Measurements from ENCODE around the gene RAB17. TPM values are rescaled to one million over a fixed set of nuclear protein-coding genes. Genes with fewer than 3 reads are reported as not detected.

Gene RAB17
- total RNA-seq, 1 experiment from 2014 or later: not detected

DNA sequence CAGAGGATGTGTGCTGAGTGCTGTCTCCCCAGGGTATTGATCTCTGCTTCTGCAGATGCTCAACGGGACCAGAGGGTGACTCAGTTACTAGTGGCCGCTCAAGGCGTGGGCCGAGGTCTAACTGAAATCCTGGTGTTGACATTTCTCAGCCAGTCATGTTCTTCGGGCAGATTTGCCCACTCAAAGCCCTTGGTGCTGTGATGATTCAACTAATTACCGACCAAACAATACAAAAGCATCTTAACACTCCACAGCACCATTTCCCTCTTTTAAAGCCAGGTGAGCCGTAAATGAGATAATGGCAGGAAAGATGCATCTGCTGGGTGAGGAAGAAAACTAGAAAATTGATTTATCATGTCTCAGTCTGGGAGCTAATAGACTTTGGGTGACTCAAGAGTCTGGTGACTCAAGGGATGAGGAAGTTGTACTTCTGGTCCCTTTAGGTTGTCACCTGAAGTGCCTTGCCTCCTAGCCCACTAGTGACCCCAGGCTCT is 56.8 kb downstream of the RAB17 start:
- in situ Hi-C loops (cut with HindIII; ENCODE audit: low pct_unique_long_range_greater_than_20kb, low sequenced_read_pairs): no loop called here
- DNase-seq (ENCODE audit: low read depth): no peak

DNA sequence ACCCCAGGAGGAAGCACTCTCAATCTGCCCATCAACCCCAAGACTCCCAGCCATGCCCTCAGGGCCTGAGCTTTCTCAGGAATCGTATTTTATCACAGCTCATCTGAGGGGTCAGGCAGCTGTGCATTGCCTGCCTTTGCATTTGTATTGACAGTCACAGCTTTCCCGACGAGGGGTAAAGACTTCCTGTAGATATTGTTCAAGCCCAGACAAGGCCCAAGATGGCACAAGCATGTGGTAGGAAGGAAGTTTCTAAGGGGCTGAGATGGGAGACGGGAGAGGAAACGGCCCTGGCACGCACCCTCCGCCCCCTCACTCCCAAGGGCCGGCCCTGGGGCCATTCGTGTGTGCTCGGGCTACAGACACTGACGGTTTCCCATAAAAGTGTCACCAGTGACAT is 58.4 kb downstream of the RAB17 start:
- in situ Hi-C loops (cut with HindIII; ENCODE audit: low pct_unique_long_range_greater_than_20kb, low sequenced_read_pairs): no loop called here
- DNase-seq (ENCODE audit: low read depth): no peak

DNA sequence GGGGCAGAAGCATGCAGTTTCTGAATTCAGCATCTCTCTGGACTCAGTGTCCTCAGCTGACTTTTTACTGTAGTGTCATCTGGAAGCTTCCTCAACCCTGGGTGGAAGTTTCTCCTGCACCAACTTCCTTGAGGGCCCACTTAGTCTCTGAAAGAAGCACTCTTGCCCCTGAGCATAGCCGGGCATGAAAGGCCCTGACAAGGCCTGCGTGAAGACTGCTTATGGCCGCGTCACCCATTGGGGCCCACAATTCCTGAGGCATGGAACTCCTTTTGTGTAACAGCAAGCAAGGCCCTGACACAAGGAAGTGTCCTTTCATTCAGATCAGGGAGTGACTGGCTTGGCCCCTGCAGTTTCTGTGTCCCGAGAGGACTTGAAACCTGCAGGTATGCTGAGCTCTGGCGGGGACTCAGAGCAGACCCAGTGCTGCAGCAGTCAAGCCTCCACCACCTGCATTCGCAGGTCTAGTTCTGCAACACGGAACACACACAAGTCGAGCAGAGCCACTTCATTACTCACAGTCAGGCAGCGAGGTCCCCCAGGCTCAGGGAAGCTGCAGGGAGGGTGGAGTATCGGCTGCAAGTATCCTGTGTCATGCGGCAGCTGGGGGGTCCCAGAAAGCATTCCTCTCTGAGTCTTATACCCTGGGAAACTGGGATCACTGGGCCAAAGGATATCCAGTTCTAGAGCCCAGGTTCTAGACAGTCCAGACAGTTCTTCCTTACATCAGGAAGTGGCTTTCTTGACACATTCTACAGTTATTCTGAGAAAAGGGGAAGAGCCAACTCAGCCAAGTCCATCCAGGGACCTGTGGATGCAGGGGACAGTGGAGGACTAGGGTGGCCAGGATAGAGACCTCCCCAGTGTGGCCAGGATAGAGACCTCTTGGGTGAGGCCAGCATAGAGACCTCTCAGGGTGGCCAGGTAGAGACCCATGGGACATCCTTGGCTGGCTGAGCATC is 59.8 kb downstream of the RAB17 start:
- in situ Hi-C loops (cut with HindIII; ENCODE audit: low pct_unique_long_range_greater_than_20kb, low sequenced_read_pairs): no loop called here
- DNase-seq (ENCODE audit: low read depth): no peak

DNA sequence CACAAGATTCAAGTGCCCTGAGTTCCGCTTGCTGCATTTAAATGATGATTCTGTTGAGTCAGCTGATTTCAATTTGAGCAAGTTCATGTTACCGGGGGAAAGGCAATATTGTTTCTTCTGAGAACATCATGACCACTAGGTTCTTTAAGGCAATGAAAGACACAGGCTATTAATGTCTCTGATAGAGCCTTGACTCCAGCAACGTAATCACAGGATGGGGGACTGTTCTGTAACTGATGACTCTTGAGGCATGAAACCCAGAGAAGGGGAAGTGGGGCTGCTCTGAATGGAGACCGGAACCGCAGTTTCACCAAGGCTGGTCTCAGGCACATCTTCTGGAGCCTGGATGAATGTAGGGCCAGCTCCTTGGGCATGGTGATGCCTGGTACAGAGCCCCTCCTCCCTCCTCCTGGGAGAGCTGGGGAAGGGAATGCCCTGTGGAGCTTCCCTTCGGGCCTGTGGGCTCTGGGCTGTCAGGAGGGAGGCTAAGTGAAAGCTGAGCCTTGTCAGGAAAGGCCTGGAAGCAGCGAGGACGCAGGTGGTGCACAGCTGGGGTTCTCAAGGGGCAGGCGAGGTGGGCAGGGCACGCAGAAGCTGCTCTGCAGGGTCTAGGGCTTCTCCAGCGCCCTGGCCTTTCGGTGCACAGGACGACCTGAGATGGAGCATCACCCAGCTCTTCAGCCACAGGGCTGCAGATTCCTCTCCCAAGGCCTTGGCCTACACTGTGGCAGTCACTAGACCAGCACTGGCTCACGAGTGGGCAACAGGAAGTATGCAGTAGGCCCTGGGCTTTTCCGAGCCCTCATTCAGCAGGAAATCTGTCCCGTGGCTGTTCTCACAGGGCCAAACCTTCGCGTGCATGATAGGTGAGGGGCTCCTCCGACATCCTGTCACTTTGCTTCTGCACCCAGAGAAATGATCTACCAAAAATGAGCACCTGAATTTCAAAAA is 60.8 kb downstream of the RAB17 start:
- in situ Hi-C loops (cut with HindIII; ENCODE audit: low pct_unique_long_range_greater_than_20kb, low sequenced_read_pairs): no loop called here
- DNase-seq (ENCODE audit: low read depth): no peak

DNA sequence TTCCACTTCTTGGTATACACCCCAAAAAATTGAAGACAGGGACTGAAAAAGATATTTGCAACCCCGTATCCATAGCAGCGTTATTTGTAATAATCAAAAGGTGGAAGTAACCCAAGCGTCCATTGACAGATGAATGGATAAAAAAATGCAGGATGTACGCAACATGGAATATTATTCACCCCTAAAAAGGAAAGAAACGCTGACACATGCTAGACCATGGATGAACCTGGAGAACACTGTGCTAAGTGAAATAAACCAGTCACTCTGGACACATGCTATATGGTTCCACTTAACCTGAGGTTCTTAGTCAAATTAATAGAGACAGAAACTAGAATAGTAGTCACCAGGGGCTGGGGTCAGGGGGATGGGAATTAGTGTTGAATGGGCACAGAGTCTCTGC is 62.8 kb downstream of the RAB17 start:
- in situ Hi-C loops (cut with HindIII; ENCODE audit: low pct_unique_long_range_greater_than_20kb, low sequenced_read_pairs): no loop called here
- DNase-seq (ENCODE audit: low read depth): no peak

DNA sequence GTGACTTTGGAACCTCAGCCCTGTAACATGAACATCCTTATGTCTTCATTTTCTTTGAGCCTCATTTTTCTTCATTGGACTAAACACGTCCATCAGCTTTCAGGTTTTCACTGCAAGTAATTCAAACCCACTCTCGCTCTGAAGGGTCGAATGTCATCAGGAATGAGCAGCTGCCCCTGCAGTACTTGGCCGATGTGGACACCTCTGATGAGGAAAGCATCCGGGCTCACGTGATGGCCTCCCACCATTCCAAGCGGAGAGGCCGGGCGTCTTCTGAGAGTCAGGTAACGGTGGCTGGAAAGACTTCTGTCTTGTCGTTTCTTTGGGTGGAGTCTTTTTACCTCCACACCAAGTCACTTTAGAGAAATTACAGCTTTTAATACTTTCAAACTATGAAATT is 63.3 kb downstream of the RAB17 start:
- in situ Hi-C loops (cut with HindIII; ENCODE audit: low pct_unique_long_range_greater_than_20kb, low sequenced_read_pairs): no loop called here
- no peak for DNase-seq (ENCODE audit: low read depth)

DNA sequence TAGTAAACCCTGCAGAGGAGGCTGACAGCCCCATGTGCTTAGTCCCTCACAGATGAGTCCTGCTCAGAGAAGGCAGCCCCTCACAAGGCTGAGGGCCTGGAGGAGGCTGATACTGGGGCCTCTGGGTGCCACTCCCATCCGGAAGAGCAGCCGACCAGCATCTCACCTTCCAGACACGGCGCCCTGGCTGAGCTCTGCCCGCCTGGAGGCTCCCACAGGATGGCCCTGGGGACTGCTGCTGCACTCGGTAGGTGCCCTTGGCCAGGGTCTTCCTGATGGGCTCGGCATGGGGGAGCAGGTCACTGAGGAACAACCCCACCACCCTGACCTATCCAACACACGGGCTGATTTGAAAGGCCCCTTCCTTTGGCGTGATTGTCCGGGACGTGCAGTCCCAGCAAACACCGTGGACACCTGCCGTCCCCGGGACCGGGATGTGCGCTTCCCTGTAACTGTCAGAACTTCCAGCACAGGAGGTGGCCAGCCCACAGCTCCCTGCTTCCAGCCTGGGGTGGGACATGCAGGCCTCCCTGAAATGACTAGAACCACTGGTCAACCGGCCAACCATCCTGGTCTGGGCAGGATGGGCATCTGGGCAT is 64.9 kb downstream of the RAB17 start:
- no peak for DNase-seq (ENCODE audit: low read depth)
- in situ Hi-C loops (cut with HindIII; ENCODE audit: low pct_unique_long_range_greater_than_20kb, low sequenced_read_pairs): no loop called here

DNA sequence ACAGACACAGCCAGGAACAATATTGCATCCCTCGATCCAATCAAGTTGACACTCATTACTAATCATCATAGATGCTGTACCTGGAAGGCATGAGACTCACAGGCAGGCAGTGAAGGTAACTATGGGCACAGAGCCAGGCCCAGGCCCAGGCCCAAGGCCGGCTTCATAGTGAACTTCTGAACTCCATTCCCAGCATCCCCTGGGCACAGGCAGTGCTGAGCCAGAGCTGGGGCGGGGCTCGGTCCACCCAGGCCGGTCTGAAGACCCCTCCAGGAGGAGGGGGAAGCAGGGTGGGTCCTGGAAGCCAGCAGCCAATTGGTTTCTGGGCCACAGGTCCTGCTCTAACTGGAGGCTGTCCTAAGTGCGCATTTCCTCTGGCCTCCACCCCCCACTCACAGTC is 65.9 kb downstream of the RAB17 start:
- in situ Hi-C loops (cut with HindIII; ENCODE audit: low pct_unique_long_range_greater_than_20kb, low sequenced_read_pairs): no loop called here
- no peak for DNase-seq (ENCODE audit: low read depth)

Other genes starting within 250 kb of the RAB17 start
- 0.41 and 0.98 TPM in 2 replicates for gene COL6A3, start 176.6 kb downstream of the RAB17 start, total RNA-seq (2014; rRNA removed; shearing (Covaris generic); ENCODE audit: low replicate concordance)
- gene MLPH, start 103.5 kb downstream of the RAB17 start, total RNA-seq (2014; rRNA removed; shearing (Covaris generic); ENCODE audit: low replicate concordance): 27.2 and 33.8 TPM in 2 replicates
- gene PRLH, start 24.2 kb downstream of the RAB17 start, total RNA-seq (2014; rRNA removed; shearing (Covaris generic); ENCODE audit: low replicate concordance): not detected in 2 replicates
- 10.9 and 14.4 TPM in 2 replicates for gene LRRFIP1, start 36.9 kb upstream of the RAB17 start, total RNA-seq (2014; rRNA removed; shearing (Covaris generic); ENCODE audit: low replicate concordance)
- 0.03 TPM in 1 of 2 replicates, not detected in the other for gene RBM44, start 208.0 kb upstream of the RAB17 start, total RNA-seq (2014; rRNA removed; shearing (Covaris generic); ENCODE audit: low replicate concordance)